MCF 10A (cell line): ENCODE data around the gene TDRD12. TPM values are rescaled to one million over a fixed set of nuclear protein-coding genes. Genes with fewer than 3 reads are reported as not detected.

Experiments
- BruUV-seq: library from RNA; stranded (reverse); fragments of 400-500 nt; replicated peaks from 2 replicates; lab custom pipeline; 2021; lab: Mats Ljungman, UMichigan
- CTCF ChIA-PET: fragments of 300-600 bp; sonication (Branson Sonifier 250); formaldehyde crosslinking; extraction: SDS; loops from one replicate; lab custom pipeline; 2021; ENCODE audit warnings: antibody characterized with exemption, inconsistent platforms; lab: Yijun Ruan, JAX
- POLR2A ChIA-PET: fragments of 300-600, 350-650 bp; sonication (Branson Sonifier 250); formaldehyde crosslinking; extraction: SDS; loops from one replicate; lab custom pipeline; 2020; ENCODE audit warnings: antibody characterized with exemption, inconsistent platforms; lab: Yijun Ruan, JAX
- DNase-seq: peaks from one replicate; pipeline ENCODE4 v3.0.0-alpha.2; 2018; ENCODE audit not compliant: unreplicated experiment
- H3K27ac Mint-ChIP-seq: one replicate; pipeline ENCODE4 v1.8.0; 2022; ENCODE audit warnings: mild to moderate bottlenecking, low read depth, mixed read lengths; ENCODE audit not compliant: unreplicated experiment
- H3K27me3 Mint-ChIP-seq: one replicate; pipeline ENCODE4 v1.8.0; 2022; ENCODE audit warnings: mixed read lengths; ENCODE audit not compliant: insufficient read depth, unreplicated experiment
- H3K36me3 Mint-ChIP-seq: one replicate; pipeline ENCODE4 v1.8.0; 2022; ENCODE audit warnings: mild to moderate bottlenecking, moderate library complexity, mixed read lengths; ENCODE audit not compliant: insufficient read depth, unreplicated experiment
- H3K4me1 Mint-ChIP-seq: one replicate; pipeline ENCODE4 v1.8.0; 2022; ENCODE audit warnings: mixed read lengths; ENCODE audit not compliant: insufficient read depth, unreplicated experiment
- H3K4me3 Mint-ChIP-seq: one replicate; pipeline ENCODE4 v1.8.0; 2022; ENCODE audit warnings: mild to moderate bottlenecking, moderate library complexity, mixed read lengths; ENCODE audit not compliant: unreplicated experiment
- H3K9me3 Mint-ChIP-seq: one replicate; pipeline ENCODE4 v1.8.0; 2022; ENCODE audit warnings: mixed read lengths; ENCODE audit not compliant: unreplicated experiment
- CTCF ChIP-seq: fragments of 200-600 bp; IDR thresholded peaks from one replicate; pipeline ENCODE4 v1.8.0; 2022; ENCODE audit warnings: antibody characterized with exemption, mild to moderate bottlenecking; ENCODE audit not compliant: unreplicated experiment
- intact Hi-C: fragments of 100-400 bp; cut with micrococcal nuclease; formaldehyde crosslinking; loops from 2 replicates; pipeline ENCODE4 v1.14.1; 2022
- total RNA-seq: library from RNA; stranded (reverse); gene quantifications from 2 replicates; pipeline ENCODE4 v1.2.3, GENCODE V29; 2022

TDRD12 gene
- total RNA-seq, 1 experiment from 2014 or later: 0.14 TPM

- BruUV-seq: no TSS peak
- Mint-ChIP-seq H3K4me3 (no peak overlapping the region), H3K4me1 (no peaks in the 10 kb centered on the region), H3K36me3 (no peaks in the 10 kb centered on the region), H3K27me3 (no peaks in the 10 kb centered on the region), H3K27ac (no peak overlapping the region), H3K9me3 (no peaks in the 10 kb centered on the region)
- CTCF ChIA-PET: interaction anchor here (0.7 kb wide), 1 partner anchor 336 kb away, joined by 3 read pairs; no protein-coding TSS in a partner anchor
- intact Hi-C loops: no loop called here
- POLR2A ChIA-PET: no interaction called here
- DNase-seq: no peak
- no peak for TF ChIP-seq CTCF
These were observed 69.9 kb downstream of the TDRD12 start for GRCh38 chr19:32789429-32789828.

- Mint-ChIP-seq H3K4me1 (no peaks in the 10 kb centered on the region), H3K9me3 (no peaks in the 10 kb centered on the region), H3K27ac (no peak overlapping the region), H3K36me3 (no peaks in the 10 kb centered on the region), H3K4me3 (no peak overlapping the region), H3K27me3 (no peaks in the 10 kb centered on the region)
- TF ChIP-seq CTCF: no peak
- ChIA-PET POLR2A (no interaction called here), CTCF (no interaction called here)
- no TSS peak for BruUV-seq
- intact Hi-C loops: no loop called here
- no peak for DNase-seq
These were observed 78.6 kb downstream of the TDRD12 start for GRCh38 chr19:32798201-32798600.

- BruUV-seq: no TSS peak
- no peak for TF ChIP-seq CTCF
- Mint-ChIP-seq H3K27ac (no peak overlapping the region), H3K4me1 (no peaks in the 10 kb centered on the region), H3K4me3 (no peak overlapping the region), H3K9me3 (no peaks in the 10 kb centered on the region), H3K27me3 (no peaks in the 10 kb centered on the region), H3K36me3 (no peaks in the 10 kb centered on the region)
- intact Hi-C loops: no loop called here
- ChIA-PET POLR2A (no interaction called here), CTCF (no interaction called here)
- no peak for DNase-seq
These were observed 80.6 kb downstream of the TDRD12 start for GRCh38 chr19:32800191-32800590.

GRCh38 chr19:32800754-32801153 is 81.2 kb downstream of the TDRD12 start:
- H3K4me3 Mint-ChIP-seq: no peak overlapping the region
- no peaks in the 10 kb centered on the region for H3K4me1 Mint-ChIP-seq
- ChIA-PET POLR2A (no interaction called here), CTCF (no interaction called here)
- H3K27me3 Mint-ChIP-seq: no peaks in the 10 kb centered on the region
- no TSS peak for BruUV-seq
- no peaks in the 10 kb centered on the region for H3K9me3 Mint-ChIP-seq
- no peak for DNase-seq
- intact Hi-C loops: no loop called here
- H3K27ac Mint-ChIP-seq: no peak overlapping the region
- H3K36me3 Mint-ChIP-seq: no peaks in the 10 kb centered on the region
- TF ChIP-seq CTCF: no peak
